ENCODE measurements around the gene ZNF22.

ZNF22 gene

GRCh38 chr10:44971935-44972757, 28.6 kb upstream of the ZNF22 start:
- Histone ChIP-seq H3K9me3 (ENCODE audit: severe bottlenecking) (no peaks in the 10 kb centered on the region), H3K27ac (ENCODE audit: poor library complexity, severe bottlenecking) (no peak overlapping the region), H3K4me1 (ENCODE audit: insufficient read depth, poor library complexity, severe bottlenecking) (no peaks in the 10 kb centered on the region), H3K27me3 (ENCODE audit: insufficient read depth, poor library complexity, severe bottlenecking) (no peaks in the 10 kb centered on the region), H3K36me3 (ENCODE audit: low read depth) (no peaks in the 10 kb centered on the region), H3K4me3 (ENCODE audit: severe bottlenecking) (no peak overlapping the region)
- no peak for TF ChIP-seq CTCF (IDR thresholded peaks at IDR 0.05; ENCODE audit: poor library complexity, severe bottlenecking)
- ATAC-seq (ENCODE audit: low read depth) (no peak), DNase-seq (ENCODE audit: low spot score) (no peak)

- TF ChIP-seq CTCF (IDR thresholded peaks at IDR 0.05; ENCODE audit: poor library complexity, severe bottlenecking), result no peak
- no peaks in the 10 kb centered on the region for H3K4me1 ChIP-seq (ENCODE audit: insufficient read depth, poor library complexity, severe bottlenecking)
- H3K27ac ChIP-seq (ENCODE audit: poor library complexity, severe bottlenecking), result no peak overlapping the region
- H3K27me3 ChIP-seq (ENCODE audit: insufficient read depth, poor library complexity, severe bottlenecking), result no peaks in the 10 kb centered on the region
- H3K9me3 ChIP-seq (ENCODE audit: severe bottlenecking), result no peaks in the 10 kb centered on the region
- H3K4me3 ChIP-seq (ENCODE audit: severe bottlenecking), result no peak overlapping the region
- no peaks in the 10 kb centered on the region for H3K36me3 ChIP-seq (ENCODE audit: low read depth)
- no peak for ATAC-seq (ENCODE audit: low read depth)
- DNase-seq (ENCODE audit: low spot score), result no peak
Observed at GRCh38 chr10:44972874-44973306, 27.8 kb upstream of the ZNF22 start.

DNA sequence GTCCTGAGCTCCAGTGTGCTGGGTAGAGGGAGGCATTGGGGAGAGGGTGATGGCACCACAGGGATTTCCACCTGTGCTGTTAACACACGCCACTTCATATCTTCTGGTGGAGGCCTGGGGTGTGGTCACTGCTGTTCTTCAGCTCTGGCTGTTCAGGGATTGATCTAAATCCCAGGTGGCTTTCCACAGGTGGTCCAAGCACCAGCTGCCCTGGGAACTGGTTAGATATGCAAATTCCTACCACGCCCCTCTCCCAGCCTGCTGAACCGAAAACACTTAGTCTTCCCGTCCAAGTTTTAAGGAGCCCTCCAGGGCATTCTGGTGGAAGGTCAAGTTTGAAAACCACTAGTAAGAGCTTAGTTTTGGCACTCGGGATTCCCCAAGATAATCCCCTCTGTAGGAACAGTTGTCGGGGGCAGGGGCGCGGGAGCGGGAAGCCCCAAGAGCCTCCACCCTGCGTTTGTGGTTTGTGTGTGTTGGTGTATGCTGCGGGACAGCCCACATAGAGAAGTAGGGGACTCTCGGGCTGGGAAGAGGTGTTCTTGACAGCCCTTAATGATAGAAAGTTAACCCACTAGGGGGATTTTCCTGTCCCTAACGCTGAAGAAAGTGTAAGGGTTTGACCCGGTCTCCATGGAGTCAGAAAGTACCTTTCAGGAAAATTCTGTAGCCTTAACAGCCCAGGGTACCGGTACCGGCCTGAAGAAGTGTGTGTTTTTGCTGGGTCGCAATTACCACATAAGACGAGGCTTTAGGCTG, 27.2 kb upstream of the ZNF22 start:
- TF ChIP-seq CTCF (IDR thresholded peaks at IDR 0.05; ENCODE audit: poor library complexity, severe bottlenecking), result no peak
- ATAC-seq (ENCODE audit: low read depth) (no peak), DNase-seq (ENCODE audit: low spot score) (no peak)
- Histone ChIP-seq H3K4me1 (ENCODE audit: insufficient read depth, poor library complexity, severe bottlenecking) (peaks cover 4% of the 10 kb centered on the region), H3K27me3 (ENCODE audit: insufficient read depth, poor library complexity, severe bottlenecking) (no peaks in the 10 kb centered on the region), H3K36me3 (ENCODE audit: low read depth) (no peaks in the 10 kb centered on the region), H3K4me3 (ENCODE audit: severe bottlenecking) (no peak overlapping the region), H3K9me3 (ENCODE audit: severe bottlenecking) (no peaks in the 10 kb centered on the region), H3K27ac (ENCODE audit: poor library complexity, severe bottlenecking) (no peak overlapping the region)

DNA sequence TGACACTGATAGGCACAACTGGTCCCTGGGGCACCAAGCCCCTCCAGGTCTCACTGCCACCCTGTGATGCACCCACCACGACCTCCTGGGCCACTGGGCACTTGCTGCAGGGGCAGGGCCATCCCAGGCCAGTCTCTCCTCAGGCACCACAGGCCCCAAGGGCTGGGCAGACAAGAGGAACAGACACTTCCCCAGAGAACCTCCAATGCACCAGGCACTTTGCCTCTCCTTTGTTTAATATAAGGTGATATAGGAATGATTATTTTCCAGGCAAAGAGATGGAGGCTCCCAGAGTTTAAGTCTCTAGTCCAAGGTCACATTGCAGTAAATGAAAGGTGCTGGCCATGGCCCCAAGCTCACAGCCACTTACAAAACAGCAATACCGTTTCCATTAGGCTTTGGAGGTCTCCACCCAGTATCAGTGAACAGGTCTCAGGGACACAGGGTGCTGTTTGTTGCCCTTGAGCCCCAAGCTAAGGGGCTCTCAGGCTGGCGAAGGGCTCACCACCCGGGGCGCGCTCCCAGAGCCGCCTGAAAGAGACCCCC, 26.6 kb upstream of the ZNF22 start:
- Histone ChIP-seq H3K27ac (ENCODE audit: poor library complexity, severe bottlenecking) (no peak overlapping the region), H3K4me1 (ENCODE audit: insufficient read depth, poor library complexity, severe bottlenecking) (peaks cover 11% of the 10 kb centered on the region), H3K9me3 (ENCODE audit: severe bottlenecking) (no peaks in the 10 kb centered on the region), H3K27me3 (ENCODE audit: insufficient read depth, poor library complexity, severe bottlenecking) (no peaks in the 10 kb centered on the region), H3K4me3 (ENCODE audit: severe bottlenecking) (no peak overlapping the region), H3K36me3 (ENCODE audit: low read depth) (no peaks in the 10 kb centered on the region)
- TF ChIP-seq CTCF (IDR thresholded peaks at IDR 0.05; ENCODE audit: poor library complexity, severe bottlenecking), result no peak
- DNase-seq (ENCODE audit: low spot score), result no peak
- ATAC-seq (ENCODE audit: low read depth), result no peak

Data from RWPE2 (cell line).